C4-2B (cell line): ENCODE results near the gene ZNF385D.

Experiments used
- CTCF ChIP-seq: fragments of 450-650 bp; conservative IDR thresholded peaks from 2 replicates; pipeline ENCODE4 v1.5.1; 2017; ENCODE audit warnings: mild to moderate bottlenecking
- ZFX ChIP-seq: fragments of 450-650 bp; IDR thresholded peaks from 2 replicates; pipeline ENCODE4 v1.6.1; 2017

- no peak for TF ChIP-seq CTCF
- no peak for TF ChIP-seq ZFX
Observed at GRCh38 chr3:21502656-21503055, 248.4 kb downstream of the ZNF385D start.
